GM03348 (cell line): Measurements from ENCODE around the gene DGKH.
"Not testable (repeated sequence)": the region's sequence is repeated elsewhere in the genome, so short reads cannot be mapped to it uniquely, and the experiment has no call there.

Source experiments
- DNase-seq: peaks from one replicate; pipeline ENCODE4 v3.0.0; 2012; ENCODE audit warnings: low spot score

The DGKH gene

GRCh38 chr13:42173789-42174343, 125.4 kb downstream of the DGKH start:
- DNase-seq: no peak

GRCh38 chr13:42174344-42175162, 126.1 kb downstream of the DGKH start:
- no peak for DNase-seq

- no peak for DNase-seq
These were observed 127.8 kb downstream of the DGKH start for GRCh38 chr13:42176294-42176693.

GRCh38 chr13:42177189-42177588, 128.7 kb downstream of the DGKH start:
- DNase-seq: no peak

- no peak for DNase-seq
These were observed 133.0 kb downstream of the DGKH start for GRCh38 chr13:42181381-42181953.

GRCh38 chr13:42189061-42189460, 140.6 kb downstream of the DGKH start:
- no peak for DNase-seq

- DNase-seq: no peak
These were observed 142.1 kb downstream of the DGKH start for GRCh38 chr13:42190529-42190928.

- no peak for DNase-seq
These were observed 163.4 kb downstream of the DGKH start for GRCh38 chr13:42211704-42212464.

- DNase-seq: no peak
These were observed 166.0 kb downstream of the DGKH start for GRCh38 chr13:42214446-42214845.

GRCh38 chr13:42215578-42216421, 167.4 kb downstream of the DGKH start:
- DNase-seq: peak; percentile 16

GRCh38 chr13:42216422-42216735, 167.9 kb downstream of the DGKH start:
- DNase-seq: no peak

GRCh38 chr13:42218576-42218975, 170.1 kb downstream of the DGKH start:
- DNase-seq: no peak

- no peak for DNase-seq
These were observed 170.6 kb downstream of the DGKH start for GRCh38 chr13:42219051-42219450.

- DNase-seq: no peak
These were observed 171.4 kb downstream of the DGKH start for GRCh38 chr13:42219876-42220275.

- no peak for DNase-seq
These were observed 172.8 kb downstream of the DGKH start for GRCh38 chr13:42221121-42221765.

GRCh38 chr13:42223681-42224080, 175.2 kb downstream of the DGKH start:
- no peak for DNase-seq

- DNase-seq: no peak
These were observed 176.6 kb downstream of the DGKH start for GRCh38 chr13:42225051-42225450.

- DNase-seq: not testable (repeated sequence)
These were observed 178.3 kb downstream of the DGKH start for GRCh38 chr13:42226759-42227158.

- no peak for DNase-seq
These were observed 180.1 kb downstream of the DGKH start for GRCh38 chr13:42228527-42228926.

- DNase-seq: no peak
These were observed 180.8 kb downstream of the DGKH start for GRCh38 chr13:42229287-42229686.

GRCh38 chr13:42232671-42233070, 184.2 kb downstream of the DGKH start:
- no peak for DNase-seq
